Trophoblast cell (in vitro differentiated cells and primary cell): Measurements from ENCODE around the gene FIP1L1.

Experiments used
- DNase-seq, 2 donors: peaks; one replicate each; pipeline ENCODE4 v3.0.0-alpha.2; 2016
- H2AFZ ChIP-seq: 2 replicates; pipeline ENCODE4 v1.6.1; 2013; ENCODE audit warnings: low read length, moderate library complexity, mild to moderate bottlenecking; ENCODE audit not compliant: insufficient read depth, poor library complexity
- H2AK5ac ChIP-seq: 2 replicates; pipeline ENCODE4 v1.6.1; 2013; ENCODE audit warnings: mild to moderate bottlenecking, low read length
- H2BK120ac ChIP-seq: 2 replicates; pipeline ENCODE4 v1.6.1; 2013; ENCODE audit warnings: low read length, mild to moderate bottlenecking, moderate library complexity; ENCODE audit not compliant: insufficient read depth, poor library complexity
- H2BK12ac ChIP-seq: 2 replicates; pipeline ENCODE4 v1.6.1; 2013; ENCODE audit warnings: mild to moderate bottlenecking, low read length, moderate library complexity
- H2BK5ac ChIP-seq: 2 replicates; pipeline ENCODE4 v1.6.1; 2013; ENCODE audit warnings: low read length, low read depth, moderate library complexity, mild to moderate bottlenecking; ENCODE audit not compliant: poor library complexity
- H3K14ac ChIP-seq: 2 replicates; pipeline ENCODE4 v1.6.1; 2013; ENCODE audit warnings: mild to moderate bottlenecking, low read length
- H3K18ac ChIP-seq: 2 replicates; pipeline ENCODE4 v1.6.1; 2013; ENCODE audit warnings: mild to moderate bottlenecking, low read length
- H3K23ac ChIP-seq: 2 replicates; pipeline ENCODE4 v1.6.1; 2013; ENCODE audit warnings: low read length
- H3K27ac ChIP-seq: 2 replicates; pipeline ENCODE4 v1.5.1; 2013; ENCODE audit warnings: low read depth, mild to moderate bottlenecking, inconsistent platforms, low read length, moderate library complexity
- H3K27me3 ChIP-seq: 2 replicates; pipeline ENCODE4 v1.6.1; 2013; ENCODE audit warnings: inconsistent platforms, mild to moderate bottlenecking, low read length, moderate library complexity; ENCODE audit not compliant: insufficient read depth
- H3K36me3 ChIP-seq, 2 experiments: 1 replicate in 1 of 2; 2 replicates in 1 of 2; pipeline ENCODE4 v1.6.1; 2013; ENCODE audit warnings: low read length in 2 of 2, mild to moderate bottlenecking in 2 of 2, moderate library complexity in 1 of 2; ENCODE audit not compliant: insufficient read depth in 2 of 2, control insufficient read depth in 1 of 2
- H3K4ac ChIP-seq: 2 replicates; pipeline ENCODE4 v1.6.1; 2013; ENCODE audit warnings: low read depth, mild to moderate bottlenecking, low read length, moderate library complexity
- H3K4me1 ChIP-seq, 2 experiments: 1 replicate in 1 of 2; 2 replicates in 1 of 2; pipeline ENCODE4 v1.6.1; 2013; ENCODE audit warnings: low read length in 2 of 2, mild to moderate bottlenecking in 2 of 2, moderate library complexity in 1 of 2; ENCODE audit not compliant: insufficient read depth in 2 of 2, control insufficient read depth in 1 of 2
- H3K4me2 ChIP-seq: 2 replicates; pipeline ENCODE4 v1.6.1; 2013; ENCODE audit warnings: inconsistent platforms, mild to moderate bottlenecking, low read length, moderate library complexity
- H3K4me3 ChIP-seq: 2 replicates; pipeline ENCODE4 v1.5.1; 2013; ENCODE audit warnings: mild to moderate bottlenecking, low read depth, low read length, inconsistent platforms
- H3K79me1 ChIP-seq: one replicate; pipeline ENCODE4 v1.6.1; 2013; ENCODE audit warnings: low read length
- H3K79me2 ChIP-seq: 2 replicates; pipeline ENCODE4 v1.6.1; 2013; ENCODE audit warnings: low read length, mild to moderate bottlenecking; ENCODE audit not compliant: control insufficient read depth, insufficient read depth, poor library complexity
- H3K9ac ChIP-seq: 2 replicates; pipeline ENCODE4 v1.6.1; 2013; ENCODE audit warnings: mild to moderate bottlenecking, low read length
- H3K9me3 ChIP-seq: 2 replicates; pipeline ENCODE4 v1.6.1; 2013; ENCODE audit warnings: low read depth, mild to moderate bottlenecking, control low read depth, inconsistent platforms, low read length; ENCODE audit not compliant: insufficient read depth
- H4K12ac ChIP-seq: 2 replicates; pipeline ENCODE4 v1.6.1; 2013; ENCODE audit warnings: low read depth, mild to moderate bottlenecking, low read length, moderate library complexity
- H4K8ac ChIP-seq: 2 replicates; pipeline ENCODE4 v1.6.1; 2013; ENCODE audit warnings: low read depth, mild to moderate bottlenecking, low read length, moderate library complexity
- H4K91ac ChIP-seq: one replicate; pipeline ENCODE4 v1.6.1; 2013; ENCODE audit warnings: low read depth, mild to moderate bottlenecking, low read length, moderate library complexity
- WGBS: extraction: QIAGEN DNeasy Blood & Tissue Kit; methylation state at CpG from one replicate; pipeline ENCODE4 v1.1.7; 2013; ENCODE audit warnings: missing lambda C conversion rate; ENCODE audit not compliant: insufficient read length, insufficient coverage; ENCODE audit errors: extremely low coverage; 5-methylcytosine and 5-hydroxymethylcytosine counted together

FIP1L1 gene

GRCh38 chr4:53477038-53477565 is 99.7 kb downstream of the FIP1L1 start:
- H3K23ac ChIP-seq, result no peak overlapping the region
- peaks cover 7 to 8% of the 10 kb centered on the region in 2 experiments for H3K4me1 ChIP-seq
- DNase-seq, result peak in 1 of 2 donors; percentile 17
- no peak overlapping the region for H2AFZ ChIP-seq
- no peak overlapping the region for H3K9ac ChIP-seq
- H3K27ac ChIP-seq, result no peak overlapping the region
- H3K4me2 ChIP-seq, result no peak overlapping the region
- no peak overlapping the region for H4K91ac ChIP-seq
- no peak overlapping the region for H4K12ac ChIP-seq
- H3K27me3 ChIP-seq, result no peaks in the 10 kb centered on the region
- H2AK5ac ChIP-seq, result no peak overlapping the region
- no peaks in the 10 kb centered on the region for H3K79me2 ChIP-seq
- whole genome bisulfite sequencing, result no CpG with 5 or more reads among the region's 5 CpGs
- no peak overlapping the region for H4K8ac ChIP-seq
- no peak overlapping the region for H3K4ac ChIP-seq
- H3K14ac ChIP-seq, result no peak overlapping the region
- H2BK5ac ChIP-seq, result no peak overlapping the region
- H3K4me3 ChIP-seq, result no peak overlapping the region
- H3K9me3 ChIP-seq, result no peaks in the 10 kb centered on the region
- H2BK12ac ChIP-seq, result no peak overlapping the region
- H2BK120ac ChIP-seq, result no peak overlapping the region
- H3K79me1 ChIP-seq, result no peaks in the 10 kb centered on the region
- peak overlapping the region; percentile 12 for H3K18ac ChIP-seq
- peaks cover 2% of the 10 kb centered on the region in 2 experiments for H3K36me3 ChIP-seq

- no peak overlapping the region for H2AFZ ChIP-seq
- H2BK5ac ChIP-seq, result no peak overlapping the region
- no peak for DNase-seq
- no peak overlapping the region for H2AK5ac ChIP-seq
- no peak overlapping the region for H2BK12ac ChIP-seq
- no peak overlapping the region for H3K27ac ChIP-seq
- H3K14ac ChIP-seq, result no peak overlapping the region
- H3K27me3 ChIP-seq, result no peaks in the 10 kb centered on the region
- no peak overlapping the region for H4K91ac ChIP-seq
- no peak overlapping the region for H3K4ac ChIP-seq
- no peak overlapping the region for H3K18ac ChIP-seq
- no CpG with 5 or more reads among the region's 1 CpG for WGBS
- H3K36me3 ChIP-seq, result peaks cover 2% of the 10 kb centered on the region in 2 experiments
- H3K79me2 ChIP-seq, result no peaks in the 10 kb centered on the region
- H3K79me1 ChIP-seq, result no peaks in the 10 kb centered on the region
- no peak overlapping the region for H3K4me3 ChIP-seq
- no peak overlapping the region for H4K8ac ChIP-seq
- H3K4me1 ChIP-seq, result peaks cover 7 to 8% of the 10 kb centered on the region in 2 experiments
- no peaks in the 10 kb centered on the region for H3K9me3 ChIP-seq
- no peak overlapping the region for H3K9ac ChIP-seq
- H3K4me2 ChIP-seq, result no peak overlapping the region
- H3K23ac ChIP-seq, result no peak overlapping the region
- H2BK120ac ChIP-seq, result no peak overlapping the region
- H4K12ac ChIP-seq, result no peak overlapping the region
Observed at GRCh38 chr4:53477636-53478035, 100.2 kb downstream of the FIP1L1 start.

GRCh38 chr4:53478671-53479456 is 101.4 kb downstream of the FIP1L1 start:
- Histone ChIP-seq H3K9ac (no peak overlapping the region), H3K27me3 (no peaks in the 10 kb centered on the region), H2AFZ (no peak overlapping the region), H3K14ac (no peak overlapping the region), H2BK5ac (no peak overlapping the region), H2BK12ac (no peak overlapping the region), H2AK5ac (no peak overlapping the region), H3K4ac (no peak overlapping the region), H3K18ac (no peak overlapping the region), H4K91ac (no peak overlapping the region), H4K12ac (no peak overlapping the region), H3K4me1 (peaks cover 7 to 8% of the 10 kb centered on the region in 2 experiments), H3K36me3 (peaks cover 2% of the 10 kb centered on the region in 2 experiments), H2BK120ac (no peak overlapping the region), H3K79me1 (no peaks in the 10 kb centered on the region), H3K27ac (no peak overlapping the region), H4K8ac (no peak overlapping the region), H3K23ac (no peak overlapping the region), H3K4me3 (no peak overlapping the region), H3K79me2 (no peaks in the 10 kb centered on the region), H3K4me2 (no peak overlapping the region), H3K9me3 (no peaks in the 10 kb centered on the region)
- no CpG with 5 or more reads among the region's 4 CpGs for WGBS
- no peak for DNase-seq

GRCh38 chr4:53479736-53480525 is 102.5 kb downstream of the FIP1L1 start:
- Histone ChIP-seq H4K91ac (no peak overlapping the region), H4K8ac (no peak overlapping the region)

More at GRCh38 chr4:53479736-53480525, 102.5 kb downstream of the FIP1L1 start:
- no peak overlapping the region for H3K27ac ChIP-seq
- H3K9ac ChIP-seq, result no peak overlapping the region
- H3K9me3 ChIP-seq, result no peaks in the 10 kb centered on the region
- H3K18ac ChIP-seq, result no peak overlapping the region
- no peak overlapping the region for H4K12ac ChIP-seq
- H3K23ac ChIP-seq, result no peak overlapping the region
- H3K4me2 ChIP-seq, result no peak overlapping the region
- H2AFZ ChIP-seq, result no peak overlapping the region
- WGBS, result no CpG with 5 or more reads among the region's 5 CpGs
- peaks cover 2% of the 10 kb centered on the region in 2 experiments for H3K36me3 ChIP-seq
- H3K79me1 ChIP-seq, result no peaks in the 10 kb centered on the region
- H3K4ac ChIP-seq, result no peak overlapping the region
- H3K27me3 ChIP-seq, result no peaks in the 10 kb centered on the region
- no peak overlapping the region for H3K4me3 ChIP-seq
- H2BK5ac ChIP-seq, result no peak overlapping the region
- H2AK5ac ChIP-seq, result no peak overlapping the region
- H3K79me2 ChIP-seq, result no peaks in the 10 kb centered on the region
- H2BK12ac ChIP-seq, result no peak overlapping the region
- peaks cover 7 to 8% of the 10 kb centered on the region in 2 experiments for H3K4me1 ChIP-seq
- H3K14ac ChIP-seq, result no peak overlapping the region
- no peak for DNase-seq
- H2BK120ac ChIP-seq, result no peak overlapping the region
